Fibroblast of lung (primary cell): ENCODE data around the gene TPST2. TPM values are rescaled to one million over a fixed set of nuclear protein-coding genes. Genes with fewer than 3 reads are reported as not detected.

Experiments used
- DNase-seq, 2 donors: peaks; one replicate each; pipeline versions ENCODE4 v3.0.0 to v3.0.0-alpha.2; 2010; ENCODE audit warnings: low read depth in 2 of 2
- H2AFZ ChIP-seq: 2 replicates; pipeline ENCODE4 v1.5.1; 2012; ENCODE audit warnings: low read length, control low read depth, inconsistent platforms
- H3K27ac ChIP-seq: 2 replicates; pipeline ENCODE4 v1.5.1; 2011; ENCODE audit warnings: low read length, control low read depth; ENCODE audit not compliant: insufficient read depth
- H3K27me3 ChIP-seq: 2 replicates; pipeline ENCODE4 v1.5.1; 2011; ENCODE audit warnings: mild to moderate bottlenecking, low read length; ENCODE audit not compliant: control insufficient read depth, insufficient read depth
- H3K36me3 ChIP-seq: 2 replicates; pipeline ENCODE4 v1.5.1; 2011; ENCODE audit warnings: low read length; ENCODE audit not compliant: control insufficient read depth, insufficient read depth
- H3K4me1 ChIP-seq: 2 replicates; pipeline ENCODE4 v1.5.1; 2011; ENCODE audit warnings: low read length; ENCODE audit not compliant: control insufficient read depth, insufficient read depth; ENCODE audit errors: extremely low read depth
- H3K4me2 ChIP-seq: 2 replicates; pipeline ENCODE4 v1.5.1; 2011; ENCODE audit warnings: low read length, control low read depth; ENCODE audit not compliant: insufficient read depth; ENCODE audit errors: extremely low read depth
- H3K4me3 ChIP-seq, 4 experiments: fragments of 200-600 bp in 1 of 4; sonication (generic) in 1 of 4; replicated peaks in 1 of 4; 2 replicates each; pipeline ENCODE4 v1.5.1; 2011 to 2016; ENCODE audit warnings: low read length in 4 of 4, low read depth in 3 of 4, mild to moderate bottlenecking in 3 of 4, control low read depth in 2 of 4, inconsistent platforms in 1 of 4, mixed read lengths in 1 of 4; ENCODE audit not compliant: insufficient read depth in 1 of 4; ENCODE audit errors: control extremely low read depth in 1 of 4
- H3K79me2 ChIP-seq: 2 replicates; pipeline ENCODE4 v1.5.1; 2012; ENCODE audit warnings: mild to moderate bottlenecking, low read length, inconsistent platforms; ENCODE audit not compliant: control insufficient read depth, insufficient read depth
- H3K9ac ChIP-seq: 2 replicates; pipeline ENCODE4 v1.5.1; 2011; ENCODE audit warnings: mild to moderate bottlenecking, low read length, control low read depth; ENCODE audit not compliant: insufficient read depth
- H3K9me3 ChIP-seq: 2 replicates; pipeline ENCODE4 v1.5.1; 2012; ENCODE audit warnings: low read depth, low read length; ENCODE audit not compliant: control insufficient read depth, insufficient read depth
- H4K20me1 ChIP-seq: 2 replicates; pipeline ENCODE4 v1.5.1; 2011; ENCODE audit warnings: low read length; ENCODE audit not compliant: control insufficient read depth, insufficient read depth; ENCODE audit errors: extremely low read depth
- EZH2 ChIP-seq: IDR thresholded peaks from 2 replicates; pipeline ENCODE4 v1.5.1; 2012; ENCODE audit warnings: low read length, control low read depth, mild to moderate bottlenecking; ENCODE audit errors: missing control alignments
- polyA plus RNA-seq, 2 donors: library from polyadenylated mRNA; depleted of rRNA in 1 of 2; stranded (reverse) in 1 of 2; unstranded in 1 of 2; fragments of >200 nt; gene quantifications; 2 replicates each; pipeline ENCODE4 v1.2.1, GENCODE V29; 2011 to 2012; ENCODE audit warnings: missing spikeins in 1 of 2
- total RNA-seq: library from RNA; depleted of rRNA; stranded (reverse); fragments of >200 nt; gene quantifications from 2 replicates; pipeline ENCODE4 v1.2.1, GENCODE V29; 2014
- TF ChIP-seq, protein P1 (sequence below), 2 donors: IDR thresholded peaks in 1 of 2; conservative IDR thresholded peaks in 1 of 2; 1 replicate in 1 of 2; 2 replicates in 1 of 2; pipeline ENCODE4 v1.5.1; 2011 to 2012; ENCODE audit warnings: low read length in 2 of 2, control low read depth in 1 of 2, inconsistent platforms in 1 of 2, low read depth in 1 of 2, mild to moderate bottlenecking in 1 of 2

TPST2 gene
- total and polyA plus RNA-seq, 2 donors (not counting 1 experiment from before 2014, with no cell fraction given) = 32.5 to 35.0 TPM

DNA sequence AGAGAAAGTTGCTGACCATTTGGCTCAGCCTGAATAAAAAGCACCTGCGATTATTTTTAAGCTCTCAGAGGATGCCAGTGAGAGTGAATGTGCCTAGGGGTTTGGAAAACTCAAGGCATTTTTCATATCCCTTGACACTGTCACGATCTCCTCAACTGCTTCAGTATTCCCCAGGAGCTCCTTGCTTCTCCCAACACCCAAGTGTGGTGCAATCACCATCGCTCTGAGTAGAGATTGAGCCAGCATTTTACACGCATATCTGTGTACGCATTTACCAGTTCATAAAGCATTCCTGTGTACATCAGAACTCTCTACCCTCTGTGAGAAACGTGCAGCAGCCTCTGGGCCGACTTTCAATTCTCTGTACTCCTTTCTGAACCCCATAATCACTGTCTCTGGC lies 104.9 kb downstream of the TPST2 start:
- Histone ChIP-seq H3K36me3 (peaks cover 6% of the 10 kb centered on the region), H3K4me1 (peaks cover 9% of the 10 kb centered on the region), H3K9me3 (no peaks in the 10 kb centered on the region), H3K9ac (peak overlapping the region; percentile 21), H3K4me2 (peak overlapping the region; percentile 96), H3K27me3 (no peaks in the 10 kb centered on the region), H4K20me1 (no peaks in the 10 kb centered on the region), H3K4me3 (peak overlapping the region in 3 of 4 experiments; percentile 77 to 96 (median 93)), H3K27ac (peak overlapping the region; percentile 93), H2AFZ (no peak overlapping the region), H3K79me2 (peaks cover 15% of the 10 kb centered on the region)
- peak in 1 of 2 donors; percentile 5 for DNase-seq
- TF ChIP-seq, protein P1, sequence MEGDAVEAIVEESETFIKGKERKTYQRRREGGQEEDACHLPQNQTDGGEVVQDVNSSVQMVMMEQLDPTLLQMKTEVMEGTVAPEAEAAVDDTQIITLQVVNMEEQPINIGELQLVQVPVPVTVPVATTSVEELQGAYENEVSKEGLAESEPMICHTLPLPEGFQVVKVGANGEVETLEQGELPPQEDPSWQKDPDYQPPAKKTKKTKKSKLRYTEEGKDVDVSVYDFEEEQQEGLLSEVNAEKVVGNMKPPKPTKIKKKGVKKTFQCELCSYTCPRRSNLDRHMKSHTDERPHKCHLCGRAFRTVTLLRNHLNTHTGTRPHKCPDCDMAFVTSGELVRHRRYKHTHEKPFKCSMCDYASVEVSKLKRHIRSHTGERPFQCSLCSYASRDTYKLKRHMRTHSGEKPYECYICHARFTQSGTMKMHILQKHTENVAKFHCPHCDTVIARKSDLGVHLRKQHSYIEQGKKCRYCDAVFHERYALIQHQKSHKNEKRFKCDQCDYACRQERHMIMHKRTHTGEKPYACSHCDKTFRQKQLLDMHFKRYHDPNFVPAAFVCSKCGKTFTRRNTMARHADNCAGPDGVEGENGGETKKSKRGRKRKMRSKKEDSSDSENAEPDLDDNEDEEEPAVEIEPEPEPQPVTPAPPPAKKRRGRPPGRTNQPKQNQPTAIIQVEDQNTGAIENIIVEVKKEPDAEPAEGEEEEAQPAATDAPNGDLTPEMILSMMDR (conservative IDR thresholded peaks at IDR 0.05 in 1 of 2, IDR thresholded peaks at IDR 0.05 in 1 of 2; ENCODE audit: low read depth in 1 of 2, low read length in 2 of 2) = no peak
- TF ChIP-seq EZH2 = no peak

DNA sequence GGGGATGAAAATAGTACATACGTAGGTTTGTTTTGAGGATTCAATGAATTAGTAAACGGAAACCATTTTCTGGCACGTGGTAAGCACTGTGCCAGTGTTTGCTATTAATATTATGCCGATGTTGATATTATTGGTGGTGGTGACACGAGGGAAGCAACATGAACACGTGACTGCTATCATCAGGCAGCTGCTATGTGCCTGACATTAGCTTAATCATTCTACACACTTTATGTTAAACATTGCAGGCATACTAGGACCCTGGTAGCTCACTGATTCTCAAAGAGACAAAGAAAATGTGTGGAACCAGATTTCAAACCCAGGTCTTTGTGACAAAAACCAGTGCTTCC lies 105.6 kb downstream of the TPST2 start:
- no peaks in the 10 kb centered on the region for H3K9me3 ChIP-seq
- H3K9ac ChIP-seq = peak overlapping the region; percentile 21
- TF ChIP-seq, protein P1 (conservative IDR thresholded peaks at IDR 0.05 in 1 of 2, IDR thresholded peaks at IDR 0.05 in 1 of 2; ENCODE audit: low read depth in 1 of 2, low read length in 2 of 2) = no peak
- TF ChIP-seq EZH2 = no peak
- H4K20me1 ChIP-seq = no peaks in the 10 kb centered on the region
- H3K27ac ChIP-seq = peak overlapping the region; percentile 93
- peak in 1 of 2 donors; percentile 23 for DNase-seq
- H3K79me2 ChIP-seq = peaks cover 15% of the 10 kb centered on the region
- H3K4me1 ChIP-seq = peaks cover 9% of the 10 kb centered on the region
- H3K4me2 ChIP-seq = peak overlapping the region; percentile 96
- H3K4me3 ChIP-seq = peak overlapping the region; percentile 77 to 96 (median 94)
- peak overlapping the region; percentile 27 for H2AFZ ChIP-seq
- H3K36me3 ChIP-seq = peaks cover 4% of the 10 kb centered on the region
- no peaks in the 10 kb centered on the region for H3K27me3 ChIP-seq

DNA sequence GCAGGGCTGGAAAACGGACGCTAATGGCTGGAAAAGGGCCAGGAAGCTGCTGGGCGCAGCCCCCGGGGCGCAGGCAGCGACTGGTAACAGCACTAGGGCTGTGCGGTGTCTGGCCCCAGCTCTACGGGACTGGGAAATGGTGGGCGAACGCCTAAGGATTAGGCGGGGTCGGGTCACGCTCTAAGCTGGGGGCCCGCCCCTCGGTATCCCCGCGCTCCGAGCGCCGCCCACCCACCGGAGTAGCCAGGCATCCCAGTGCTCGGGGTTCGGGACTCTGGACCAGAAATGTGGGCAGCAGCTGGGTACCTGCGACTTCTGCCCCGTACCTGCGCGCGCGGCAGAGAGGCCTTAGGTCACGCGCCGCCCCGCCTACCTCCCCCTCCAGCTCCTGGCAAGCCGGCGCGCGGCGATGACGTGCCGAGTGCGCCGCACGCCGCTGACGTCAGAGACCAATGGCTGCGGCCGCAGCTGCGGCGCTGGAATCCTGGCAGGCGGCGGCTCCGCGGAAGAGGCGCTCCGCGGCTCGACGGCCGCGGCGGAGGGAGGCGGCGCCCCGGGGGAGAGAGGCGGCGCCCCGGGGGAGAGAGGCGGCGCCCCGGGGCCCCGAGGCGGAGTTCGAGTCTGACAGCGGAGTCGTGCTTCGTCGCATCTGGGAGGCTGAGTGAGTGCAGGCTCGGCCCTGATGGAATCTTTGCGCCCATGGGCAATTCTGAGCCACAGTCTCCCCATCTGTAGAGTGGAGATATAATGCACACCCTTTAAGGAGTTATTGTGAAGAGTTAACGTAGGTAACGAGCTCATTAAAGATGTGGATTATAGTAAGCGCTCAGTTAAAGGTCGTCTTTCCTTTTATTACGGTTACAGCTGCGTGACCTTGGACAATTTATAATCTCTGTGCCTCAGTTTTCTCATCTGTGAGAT lies 106.2 kb downstream of the TPST2 start, which contains the start of the genes HPS4 and SRRD:
HPS4 (minus strand) TSS at position 345 of the 921 bp plus-strand sequence. CDS start 2,021 bp downstream, outside the sequence.
SRRD (plus strand) TSS at position 439 of the 921 bp plus-strand sequence; CDS start at position 453, 14 bp downstream.
- peak; percentile 87 for DNase-seq
- Histone ChIP-seq H3K4me3 (peak within 1 kb of the TSS; percentile 77 to 96 (median 94)), H3K27me3 (no peaks in the 10 kb centered on the region), H2AFZ (peak within 1 kb of the TSS; percentile 86), H3K4me1 (peaks cover 9% of the 10 kb centered on the region), H3K27ac (peak within 1 kb of the TSS; percentile 93), H3K9ac (peak within 1 kb of the TSS; percentile 95), H4K20me1 (no peaks in the 10 kb centered on the region), H3K79me2 (peaks cover 15% of the 10 kb centered on the region), H3K36me3 (peaks cover 3% of the 10 kb centered on the region), H3K4me2 (peak within 1 kb of the TSS; percentile 96), H3K9me3 (no peaks in the 10 kb centered on the region)
- TF ChIP-seq, protein P1 (conservative IDR thresholded peaks at IDR 0.05 in 1 of 2, IDR thresholded peaks at IDR 0.05 in 1 of 2; ENCODE audit: low read depth in 1 of 2, low read length in 2 of 2) = no peak
- no peak for TF ChIP-seq EZH2
